Measurements from ENCODE around the gene CELA2A.
"Not testable (repeated sequence)": the region's sequence is repeated elsewhere in the genome, so short reads cannot be mapped to it uniquely, and the experiment has no call there.

Gene CELA2A

DNA sequence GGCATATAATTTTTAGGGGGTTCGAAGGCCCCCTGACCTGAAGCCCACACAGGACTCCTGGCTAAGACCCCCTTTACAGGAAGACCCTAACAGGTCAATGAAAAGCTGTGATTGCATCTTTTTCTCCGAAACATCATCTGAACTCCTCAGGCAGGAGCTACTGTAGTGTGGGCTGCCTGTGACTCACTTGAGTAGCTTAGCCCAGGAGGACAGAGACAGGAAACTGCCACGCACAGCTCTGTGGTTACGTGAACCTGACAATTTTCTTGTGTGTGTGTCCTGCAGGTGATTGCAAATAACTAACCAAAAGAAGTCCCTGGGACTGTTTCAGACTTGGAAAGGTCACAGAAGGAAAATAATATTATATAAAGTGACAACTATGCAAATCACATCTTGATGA, 34.5 kb downstream of the CELA2A start:
- FAIRE-seq; DNase-seq (ENCODE audit: low spot score): not testable (repeated sequence)

DNA sequence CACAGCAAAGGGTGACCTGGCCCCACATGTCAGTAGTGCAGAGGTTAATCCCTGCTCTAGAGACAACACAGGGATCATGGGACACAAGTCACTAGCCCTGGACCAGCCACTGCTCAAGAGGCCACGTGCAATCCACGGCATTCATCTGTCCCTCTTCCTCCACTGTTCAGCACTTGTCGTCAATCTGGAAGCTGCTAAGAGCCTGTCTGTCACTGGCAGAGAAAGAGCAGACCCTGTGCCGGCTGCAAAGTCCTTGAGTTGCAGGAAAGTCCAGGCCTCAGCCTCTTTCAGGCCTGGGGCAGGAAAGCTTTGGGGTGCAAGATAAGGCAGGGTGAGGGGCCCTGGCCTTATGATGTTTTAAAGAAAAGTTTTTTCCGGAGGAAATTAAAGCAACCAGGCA, 36.1 kb downstream of the CELA2A start:
- FAIRE-seq, result no peak

DNA sequence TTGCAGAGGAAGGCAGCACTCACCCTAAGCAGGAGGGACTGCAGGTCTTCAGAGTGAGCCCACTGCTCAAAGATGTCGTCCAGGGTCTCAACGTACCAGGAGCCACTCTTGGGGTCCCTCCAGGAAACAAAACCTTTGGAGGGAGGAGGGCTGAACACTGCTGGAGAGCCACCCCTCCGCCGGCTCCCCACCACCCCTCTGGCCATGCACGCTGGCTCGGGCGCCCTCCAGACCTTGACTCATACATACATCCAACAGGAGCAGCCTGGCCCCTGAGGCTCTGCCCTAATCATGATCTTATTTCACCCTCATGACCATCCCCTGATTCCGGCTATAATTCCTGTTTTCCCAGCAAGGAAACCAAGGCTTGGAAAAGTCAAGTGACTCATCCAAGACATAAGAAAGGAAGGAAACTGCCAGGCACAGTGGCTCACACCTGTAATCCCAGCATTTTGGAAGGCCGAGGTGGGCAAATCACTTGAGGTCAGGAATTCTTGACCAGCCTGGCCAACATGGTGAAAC, 37.4 kb downstream of the CELA2A start:
- DNase-seq (ENCODE audit: low spot score) (no peak), FAIRE-seq (no peak)

More for the DNA sequence above, 36.1 kb downstream of the CELA2A start:
- no peak for DNase-seq (ENCODE audit: low spot score)

DNA sequence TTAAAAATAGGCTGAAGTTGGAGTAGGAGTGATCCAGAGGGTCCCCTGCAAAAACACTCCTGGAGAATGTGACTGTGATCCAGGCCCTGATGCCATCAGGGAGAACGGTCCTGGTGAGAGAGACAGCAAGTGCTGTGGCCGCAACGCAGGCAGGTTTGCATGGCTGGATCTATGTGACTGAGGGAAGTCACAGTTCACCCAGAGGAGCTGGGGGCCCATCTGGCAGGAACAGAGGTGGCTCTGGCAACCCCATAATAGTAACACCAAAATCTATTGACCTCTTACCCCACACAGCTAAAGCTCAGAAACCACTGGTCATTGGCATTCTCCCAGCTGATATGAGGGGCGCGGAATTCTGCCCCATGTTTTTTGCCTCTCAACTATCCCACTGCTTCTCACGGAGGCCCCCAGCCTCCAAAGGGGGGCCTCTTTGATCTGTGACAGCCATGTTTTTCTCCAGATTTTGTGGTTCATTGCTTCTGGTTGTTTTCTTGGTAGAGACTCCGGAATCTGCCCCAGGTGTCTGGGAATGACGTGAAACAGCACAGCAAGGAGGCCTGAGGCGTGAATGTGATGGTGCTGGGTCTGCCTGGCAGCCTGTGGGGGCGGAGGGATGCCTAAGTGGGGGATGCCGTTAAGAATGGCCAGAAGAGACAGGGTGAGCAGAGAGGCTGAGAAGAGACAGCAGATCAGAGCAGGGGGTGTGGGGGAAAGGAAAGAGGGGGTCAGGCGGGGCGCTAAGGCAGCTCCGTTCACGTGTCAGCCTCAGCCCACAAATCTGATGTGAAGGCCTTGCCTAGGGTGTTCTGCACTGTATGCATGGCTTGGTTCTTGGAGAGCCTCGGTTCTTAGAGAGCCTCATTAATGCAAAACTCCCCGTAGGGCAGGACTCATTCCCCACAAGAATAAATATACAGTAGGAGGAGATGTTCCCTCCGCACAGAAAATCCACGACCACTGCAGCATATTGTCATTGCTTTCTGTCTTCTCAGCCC, 43.9 kb downstream of the CELA2A start:
- DNase-seq (ENCODE audit: low spot score) (no peak), FAIRE-seq (no peak)

DNA sequence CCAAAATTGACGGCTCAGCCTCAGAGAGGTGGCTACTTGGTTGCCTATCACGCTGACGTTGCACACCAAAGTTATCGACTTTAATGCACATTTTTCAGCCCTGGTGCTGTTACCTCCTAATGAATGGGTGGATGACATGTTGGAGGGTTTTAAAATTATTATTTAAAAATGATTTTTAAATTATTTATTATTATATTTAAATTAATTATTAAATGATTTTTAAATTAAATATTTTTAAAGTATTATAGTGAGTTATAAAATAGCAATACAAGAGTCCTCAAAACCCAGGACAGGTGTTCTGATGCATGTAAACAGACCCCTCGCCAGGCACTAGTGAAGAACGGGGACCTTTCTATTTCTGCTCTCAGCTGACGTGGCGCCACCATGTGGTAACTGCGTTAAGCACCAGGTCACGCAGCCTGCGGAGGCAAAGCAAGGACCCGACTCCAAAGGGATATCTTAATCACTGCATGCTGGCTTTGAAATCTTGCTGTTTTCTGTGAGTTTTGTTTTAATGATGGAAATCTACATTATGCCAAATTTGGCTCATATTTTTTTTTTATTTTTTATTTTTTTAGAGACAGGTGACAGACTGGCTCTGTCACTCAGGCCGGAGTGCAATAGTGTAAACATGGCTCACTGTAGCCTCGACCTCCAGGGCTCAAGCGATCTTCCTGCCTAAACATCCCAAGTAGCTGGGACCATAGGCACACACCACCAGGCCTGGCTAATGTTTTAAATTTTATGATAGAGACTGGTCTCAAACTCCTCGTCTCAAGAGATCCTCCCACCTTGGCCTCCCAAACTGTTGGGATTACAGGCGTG, 44.9 kb downstream of the CELA2A start:
- DNase-seq (ENCODE audit: low spot score) (peak; percentile 73), FAIRE-seq (no peak)

DNA sequence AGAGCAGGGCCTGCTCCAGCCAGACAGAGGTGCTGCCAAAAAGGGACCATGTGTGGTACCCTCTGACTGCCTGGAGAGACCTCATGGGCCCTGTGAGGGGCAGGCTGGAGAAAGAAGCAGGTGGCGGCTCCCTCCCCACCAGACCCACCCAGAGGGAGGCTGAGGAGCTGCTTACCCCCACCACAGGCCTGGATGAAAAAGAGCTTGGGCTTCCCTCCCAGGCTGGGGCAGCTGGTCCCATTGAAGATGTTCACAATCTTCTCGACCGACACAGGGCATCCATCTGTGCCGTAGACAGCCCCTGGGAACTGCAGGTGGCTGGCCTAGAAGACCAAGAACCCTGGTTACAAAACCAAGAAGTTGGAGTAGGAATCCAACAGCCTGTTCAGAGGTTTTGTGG, 47.9 kb downstream of the CELA2A start:
- DNase-seq (ENCODE audit: low spot score), result no peak

DNA sequence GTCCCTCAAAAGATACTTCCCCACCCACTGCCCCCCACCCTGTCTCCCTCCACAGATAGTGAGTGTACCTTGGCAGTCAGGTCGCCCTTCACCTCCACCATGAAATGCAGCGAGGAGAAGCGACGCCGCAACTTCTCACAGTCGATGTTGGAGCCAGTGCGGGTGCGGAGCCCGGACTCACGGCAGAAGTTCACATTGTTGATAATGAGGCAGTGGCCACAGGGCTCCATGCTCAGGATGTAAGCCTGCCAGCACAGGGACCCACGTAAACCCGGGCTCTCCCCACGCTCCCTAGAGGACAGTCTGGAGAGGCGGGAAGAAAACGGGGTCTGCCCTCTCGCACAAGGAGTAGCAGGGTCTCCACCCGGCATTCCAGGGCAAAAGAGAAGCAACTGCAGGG, 50.3 kb downstream of the CELA2A start:
- FAIRE-seq (no peak), DNase-seq (ENCODE audit: low spot score) (no peak)

More for the DNA sequence above, 47.9 kb downstream of the CELA2A start:
- no peak for FAIRE-seq

DNA sequence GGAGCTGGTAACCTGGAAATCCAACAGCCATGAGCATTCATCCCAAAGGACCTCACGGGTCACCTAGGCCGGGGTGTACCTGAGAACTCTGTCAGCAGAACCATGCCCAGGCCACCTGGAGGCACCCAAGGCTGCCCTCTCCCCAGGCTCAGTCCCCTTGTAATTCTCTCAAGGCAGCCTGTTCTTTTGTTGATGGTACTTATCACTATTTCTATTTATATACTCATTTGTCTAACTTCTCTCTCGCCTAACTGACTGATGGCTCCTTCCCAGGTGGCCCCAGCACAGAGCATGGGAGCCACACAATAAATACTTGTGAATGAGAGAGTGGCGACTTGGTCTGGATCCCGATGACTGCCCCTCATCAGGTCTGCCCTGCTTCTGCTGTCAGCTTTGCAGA, 50.7 kb downstream of the CELA2A start:
- DNase-seq (ENCODE audit: low spot score) (no peak), FAIRE-seq (no peak)

DNA sequence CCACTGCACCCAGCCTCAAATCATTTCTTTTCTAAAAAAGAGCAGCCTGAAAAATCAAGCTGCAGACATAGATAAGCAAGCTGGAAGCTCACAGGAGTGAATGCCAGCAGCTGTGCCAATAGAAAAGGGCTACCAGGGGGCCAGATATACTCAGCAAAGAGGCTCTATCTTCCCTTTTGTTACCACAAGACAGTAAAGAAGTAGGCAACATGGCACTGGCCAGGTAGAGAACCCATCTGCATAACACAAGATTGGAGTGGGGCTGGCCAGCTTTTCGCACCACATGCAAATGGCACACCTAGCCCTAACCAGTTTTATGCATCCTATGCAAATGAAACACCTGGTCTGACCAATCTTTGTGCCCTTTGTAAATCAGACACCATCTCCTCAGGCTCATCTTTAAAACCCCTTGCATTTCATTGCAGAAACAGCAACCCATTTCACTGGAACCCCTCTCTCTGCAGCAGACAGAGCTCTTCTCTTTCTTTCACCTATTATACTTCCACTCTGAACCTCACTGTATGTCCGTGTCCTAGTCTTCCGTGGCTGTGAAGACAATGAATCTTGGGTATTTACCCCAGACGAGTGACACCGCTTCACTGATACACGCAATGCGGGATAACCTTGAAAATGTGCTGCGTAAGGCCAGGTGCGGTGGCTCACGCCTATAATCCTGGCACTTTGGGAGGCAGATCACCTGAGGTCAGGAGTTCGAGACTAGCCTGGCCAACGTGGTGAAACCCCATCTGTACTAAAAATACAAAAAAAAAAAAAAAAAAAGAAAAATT, 52.4 kb downstream of the CELA2A start:
- FAIRE-seq (no peak), DNase-seq (ENCODE audit: low spot score) (no peak)

DNA sequence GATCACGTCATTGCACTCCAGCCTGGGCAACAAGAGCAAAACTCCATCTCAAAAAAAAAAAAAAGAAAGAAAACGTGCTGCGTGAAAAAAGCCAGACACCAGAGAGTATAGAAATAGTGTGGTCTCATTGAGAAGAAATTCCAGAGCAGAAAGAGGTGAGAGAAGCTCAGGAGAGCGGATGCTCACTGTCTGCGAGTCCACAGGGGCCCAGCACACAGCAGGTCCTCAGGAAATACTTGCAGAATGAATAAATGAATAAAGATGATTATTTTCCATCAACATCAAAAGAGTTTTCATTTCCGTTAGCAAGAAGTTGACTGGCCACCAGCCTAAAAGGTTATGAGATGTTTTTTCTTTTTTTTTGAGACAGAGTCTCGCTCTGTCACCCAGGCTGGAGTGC, 53.1 kb downstream of the CELA2A start:
- FAIRE-seq (no peak), DNase-seq (ENCODE audit: low spot score) (no peak)

DNA sequence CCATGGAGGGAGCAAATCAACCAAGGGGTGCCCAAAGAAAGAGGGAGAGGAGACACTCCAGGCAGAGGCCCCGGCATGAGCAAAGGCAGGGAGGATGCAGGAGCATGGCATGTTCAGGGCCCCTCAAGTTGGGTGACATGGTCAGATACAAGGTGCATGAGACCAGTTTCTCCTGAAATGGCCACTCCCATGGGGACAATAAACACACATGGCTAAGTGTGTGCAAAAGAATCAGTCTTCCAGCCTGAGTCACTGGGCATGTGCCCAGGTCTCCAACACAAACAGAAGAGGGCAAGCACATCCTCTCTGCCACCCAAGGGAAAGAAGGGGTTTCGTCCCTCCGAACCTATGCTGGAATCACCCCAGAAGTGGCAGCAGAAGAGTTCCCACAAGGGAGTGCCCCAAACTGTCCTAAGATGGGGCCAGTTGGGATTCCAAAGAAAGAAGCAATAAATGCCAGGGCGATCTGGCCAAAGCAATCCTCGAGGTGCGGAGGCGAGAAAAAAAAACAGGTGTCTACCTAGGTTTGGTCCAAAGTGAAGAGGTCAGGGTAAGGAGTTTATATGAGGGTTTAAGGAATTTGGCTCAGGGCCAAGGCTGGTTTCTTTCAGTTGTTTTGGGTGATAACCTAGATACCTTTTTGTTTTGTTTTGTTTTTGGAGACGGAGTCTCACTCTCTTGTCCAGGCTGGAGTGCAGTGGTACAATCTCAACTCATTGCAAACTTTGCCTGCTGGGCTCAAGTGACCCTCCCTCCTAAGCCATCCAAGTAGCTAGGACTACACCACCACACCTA, 54.3 kb downstream of the CELA2A start:
- no peak for FAIRE-seq
- DNase-seq (ENCODE audit: low spot score), result no peak

DNA sequence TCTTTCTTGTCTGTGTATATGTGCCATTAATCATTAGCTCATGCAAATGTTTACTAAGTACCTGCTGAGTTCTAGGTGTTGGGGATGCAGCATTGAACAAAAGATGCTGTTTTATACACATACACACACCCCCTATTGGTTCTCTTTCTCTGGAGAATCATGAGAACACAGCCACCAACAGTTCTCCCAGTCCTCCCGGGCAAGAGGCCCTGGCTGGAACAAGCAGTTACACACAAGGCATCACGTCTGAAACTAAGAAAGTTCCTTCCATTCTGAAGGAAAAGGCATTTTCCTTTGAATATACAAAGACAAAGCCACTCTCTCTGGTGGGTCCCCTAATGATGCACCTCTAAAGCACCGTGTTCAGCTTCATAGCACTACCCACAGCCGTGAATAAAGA, 56.7 kb downstream of the CELA2A start:
- DNase-seq (ENCODE audit: low spot score), result no peak
- FAIRE-seq, result no peak

DNA sequence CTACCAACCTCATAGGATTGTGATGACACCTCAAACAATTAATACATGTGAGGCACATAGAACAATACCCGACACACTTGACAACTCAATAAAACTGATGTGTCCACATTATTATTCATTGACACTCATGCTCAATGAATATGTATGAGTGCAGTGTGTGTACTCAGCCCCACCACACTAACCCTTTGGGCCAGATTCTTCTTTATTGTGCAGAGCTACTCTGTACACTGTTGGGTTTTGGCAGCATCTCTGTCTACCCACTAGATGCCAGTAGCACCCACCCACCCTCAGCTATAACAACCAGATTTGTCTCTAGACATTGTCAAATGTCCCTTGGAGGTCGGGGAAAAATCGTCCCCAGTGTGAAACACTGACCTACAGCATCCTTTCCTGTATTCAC, 57.4 kb downstream of the CELA2A start:
- DNase-seq (ENCODE audit: low spot score) (no peak), FAIRE-seq (no peak)

DNA sequence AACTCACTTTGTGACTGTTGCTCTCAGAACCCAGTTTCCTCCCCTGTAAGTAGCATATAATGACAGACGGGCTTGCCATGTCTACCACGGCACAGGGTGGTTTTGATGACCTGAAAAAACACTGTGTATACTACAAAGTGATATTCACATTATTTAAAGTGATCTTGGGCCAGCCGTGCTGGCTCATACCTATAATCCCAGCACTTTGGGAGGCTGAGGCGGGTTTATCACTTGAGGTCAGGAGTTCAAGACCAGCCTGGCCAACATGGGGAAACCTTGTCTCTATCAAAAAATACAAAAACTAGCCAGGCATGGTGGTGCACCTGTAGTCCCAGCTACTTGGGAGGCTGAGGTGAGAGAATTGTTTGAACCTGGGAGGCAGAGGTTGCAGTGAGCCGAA, 58.0 kb downstream of the CELA2A start:
- not testable (repeated sequence) for FAIRE-seq

DNA sequence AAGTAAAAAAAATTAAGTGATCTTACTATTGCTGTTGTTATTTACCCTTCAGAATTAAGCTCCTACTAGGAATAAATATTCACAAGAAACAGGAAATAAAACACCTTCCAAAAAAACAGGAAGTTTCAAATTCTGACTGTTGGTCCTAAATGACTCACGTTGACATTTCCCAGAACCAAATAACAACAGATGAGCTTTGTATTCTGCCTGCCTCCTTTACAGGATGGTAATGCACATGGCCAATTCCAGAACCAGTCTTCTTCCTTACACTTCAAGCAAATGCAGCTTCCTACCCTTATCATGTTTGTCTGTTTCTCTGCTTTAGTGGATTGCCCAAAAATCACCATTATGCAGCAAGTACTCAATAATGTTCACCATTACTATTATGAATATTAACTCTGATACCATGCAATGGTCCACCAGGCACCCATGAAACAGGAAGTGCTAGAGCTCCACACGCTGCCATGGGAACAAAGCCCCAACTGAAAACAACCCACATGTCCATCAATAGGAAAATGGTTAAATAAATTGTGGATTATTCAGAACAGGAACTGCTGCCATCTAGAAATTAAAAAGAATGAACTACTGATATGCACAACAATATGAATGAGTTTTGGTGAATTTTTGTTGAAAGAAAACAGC, 58.6 kb downstream of the CELA2A start:
- FAIRE-seq (no peak), DNase-seq (ENCODE audit: low spot score) (no peak)

More for the DNA sequence above, 58.0 kb downstream of the CELA2A start:
- not testable (repeated sequence) for DNase-seq (ENCODE audit: low spot score)

DNA sequence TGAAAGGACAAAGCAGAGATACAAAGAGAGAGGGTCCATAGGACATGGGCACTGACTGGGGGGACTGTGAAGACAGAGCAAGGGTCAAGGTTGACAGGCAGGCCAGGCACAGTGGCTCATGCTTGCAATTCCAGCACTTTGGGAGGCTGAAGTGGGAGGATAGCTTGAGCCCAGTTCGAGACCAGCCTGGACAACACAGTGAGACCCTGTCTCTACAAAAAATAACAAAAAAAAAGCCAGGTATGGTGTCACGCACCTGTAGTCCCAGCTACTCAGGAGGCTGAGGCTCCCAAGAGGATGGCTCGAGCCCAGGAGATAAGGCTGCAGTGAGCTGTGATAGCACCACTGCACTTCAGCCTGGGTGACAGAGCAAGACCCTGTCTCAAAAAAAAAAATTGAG, 63.1 kb downstream of the CELA2A start:
- DNase-seq (ENCODE audit: low spot score), result no peak
- no peak for FAIRE-seq

DNA sequence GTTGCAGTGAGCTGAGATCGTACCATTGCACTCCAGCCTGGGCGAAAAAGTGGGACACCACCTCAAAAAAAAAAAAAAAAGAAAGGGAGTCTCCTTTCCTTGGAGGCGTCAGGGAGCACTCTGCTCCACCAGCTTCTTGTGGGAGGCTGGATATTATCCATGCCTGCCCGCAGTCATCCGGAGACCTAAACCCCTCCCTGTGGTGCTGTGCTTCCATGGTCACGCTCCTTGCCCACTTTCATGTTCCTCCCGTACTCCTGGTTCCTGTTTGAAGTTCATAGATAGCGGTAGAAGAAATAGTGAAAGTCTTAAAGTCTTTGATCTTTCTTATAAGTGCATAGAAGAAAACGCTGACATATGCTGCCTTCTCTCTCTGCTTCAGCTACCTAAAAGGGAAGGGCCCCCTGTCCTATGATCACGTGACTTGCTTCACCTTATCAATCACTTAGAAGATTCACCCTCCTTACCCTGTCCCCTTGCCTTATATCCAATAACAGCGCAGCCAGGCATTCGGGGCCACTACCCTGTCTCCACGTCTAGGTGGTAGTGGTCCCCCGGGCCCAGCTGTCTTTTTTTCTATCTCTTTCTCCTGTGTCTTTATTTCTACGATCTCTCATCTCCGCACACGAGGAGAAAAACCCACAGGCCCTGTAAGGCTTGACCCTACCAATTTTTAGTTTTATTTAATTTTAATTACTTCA, 64.8 kb downstream of the CELA2A start:
- not testable (repeated sequence) for DNase-seq (ENCODE audit: low spot score); FAIRE-seq

Data from urothelium cell line (cell line).